ENCODE results near the gene C17orf107.

Gene C17orf107

GRCh38 chr17:4937553-4937952 is 38.2 kb downstream of the C17orf107 start:
- no peak for FAIRE-seq

DNA sequence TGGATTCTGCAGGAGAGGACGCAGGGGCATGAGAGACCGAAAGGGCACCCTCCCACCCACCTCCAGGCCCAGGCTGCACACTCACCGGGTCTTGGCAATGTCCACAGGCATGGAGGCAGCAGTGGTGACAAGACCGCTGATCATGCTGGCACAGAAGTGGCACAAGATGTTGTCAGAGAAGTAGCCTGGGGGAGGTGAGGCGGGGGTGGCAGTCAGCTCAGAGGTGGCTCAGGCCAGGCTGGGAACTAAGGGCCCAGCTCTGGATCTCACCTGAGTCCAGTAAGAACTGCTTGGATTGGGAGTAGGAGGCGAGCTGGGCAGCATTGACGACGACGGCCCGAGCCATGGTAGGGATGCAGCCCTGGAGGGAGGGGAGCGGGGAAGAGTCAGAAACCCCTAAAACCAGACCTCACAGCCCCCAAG is 38.7 kb downstream of the C17orf107 start:
- no peak for FAIRE-seq

DNA sequence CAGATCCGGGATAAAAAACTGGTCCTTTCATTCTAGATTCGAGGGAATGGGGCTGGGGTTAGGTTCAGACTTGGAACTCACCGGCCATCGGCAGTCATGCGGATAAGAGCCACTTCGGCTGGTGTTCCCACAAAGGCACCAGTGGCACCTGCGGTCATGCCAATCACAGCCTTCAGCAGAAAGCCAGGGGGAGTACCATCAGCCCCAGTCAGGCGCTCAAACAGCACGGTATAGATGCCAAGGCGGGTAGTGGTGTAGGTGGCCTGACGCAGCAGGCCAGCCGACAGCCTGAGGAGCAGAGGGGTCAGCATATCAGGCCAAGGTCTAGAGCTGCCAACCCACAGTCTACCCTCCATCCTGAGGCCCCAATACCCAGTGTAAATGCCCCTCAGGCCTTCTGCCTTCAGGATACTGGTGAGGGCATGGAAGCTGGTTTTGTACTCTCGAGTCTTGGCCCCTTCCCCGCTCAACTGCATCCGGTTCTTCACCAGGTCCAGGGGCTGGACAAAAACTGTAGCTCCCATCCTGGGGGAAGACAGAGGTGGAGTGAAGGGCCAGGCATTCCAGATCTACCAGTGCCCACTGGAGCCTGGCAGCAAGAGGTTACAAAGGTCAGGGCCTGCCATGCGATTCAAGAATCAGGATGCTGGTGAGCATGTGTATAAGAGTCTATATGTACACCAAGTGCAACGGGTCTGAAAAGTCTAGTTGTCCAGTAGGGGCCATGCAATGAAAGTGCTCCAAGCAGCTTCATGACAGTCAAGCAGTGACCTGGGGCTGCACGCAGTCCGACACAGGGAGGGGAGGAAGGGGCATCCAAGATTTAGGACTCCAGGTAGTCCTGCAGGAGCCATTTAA is 39.6 kb downstream of the C17orf107 start:
- no peak for FAIRE-seq

DNA sequence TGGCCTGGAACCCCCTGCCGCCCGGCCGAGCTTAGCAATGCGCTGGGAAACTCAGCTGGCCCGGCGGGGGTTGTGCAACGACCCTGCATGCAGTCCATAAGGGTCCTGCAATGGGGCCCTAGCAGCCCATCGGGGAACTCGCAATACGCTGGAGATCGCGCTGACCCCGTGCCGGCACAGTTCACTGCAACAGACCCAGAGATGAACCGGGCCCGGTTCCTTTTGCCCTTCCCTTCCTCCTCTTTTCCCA is 40.1 kb downstream of the C17orf107 start:
- FAIRE-seq, result no peak

DNA sequence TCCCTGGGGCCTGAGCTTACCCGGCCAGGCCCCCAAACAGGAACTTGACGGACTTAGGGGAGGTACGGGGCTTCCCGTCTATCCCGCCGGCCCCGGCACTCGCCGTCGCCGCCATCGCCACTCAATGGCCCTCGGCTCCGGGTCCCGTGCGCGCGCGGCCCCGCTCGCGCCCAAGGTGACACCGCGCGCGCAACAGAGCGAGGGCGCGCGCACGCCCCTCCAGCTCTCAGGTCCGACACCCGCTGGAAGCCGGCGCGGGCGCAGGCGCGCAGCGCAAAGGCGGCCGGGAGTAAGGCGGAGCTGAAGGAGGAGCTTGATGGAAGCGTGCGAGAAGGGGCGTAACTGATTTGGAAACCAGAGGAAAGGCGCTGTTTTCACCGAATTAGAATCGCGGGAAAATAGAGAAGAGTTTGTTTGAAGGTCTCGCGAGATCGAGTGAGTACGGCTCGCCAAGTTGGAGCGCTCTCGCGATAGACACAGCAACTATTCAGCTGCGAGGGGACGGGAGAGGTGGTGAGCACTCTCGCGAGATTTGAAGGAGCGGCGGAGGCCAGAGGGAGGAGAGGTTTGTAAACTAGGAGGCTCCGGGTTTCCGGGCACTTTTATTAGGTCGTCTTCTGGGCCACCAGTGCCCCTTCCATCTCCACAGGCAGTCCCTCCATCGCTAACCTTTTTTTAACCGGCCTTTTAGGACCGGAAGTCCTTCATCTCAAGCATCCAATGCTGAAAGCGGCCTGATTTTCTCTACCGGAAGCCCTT is 40.6 kb downstream of the C17orf107 start, which contains the start of the genes RNF167 and SLC25A11:
TSS of gene RNF167 (plus strand) at position 473 of the 759 bp plus-strand sequence. CDS start 642 bp downstream, outside the sequence.
TSS of gene SLC25A11 (minus strand) at position 251 of the 759 bp plus-strand sequence. CDS start at position 115, 136 bp downstream.
- peak; percentile 98 for FAIRE-seq

GRCh38 chr17:4940555-4941318 is 41.4 kb downstream of the C17orf107 start:
- FAIRE-seq, result no peak

GRCh38 chr17:4941319-4941610 is 41.9 kb downstream of the C17orf107 start:
- FAIRE-seq, result no peak

- no peak for FAIRE-seq
Observed at GRCh38 chr17:4942760-4943508, 43.6 kb downstream of the C17orf107 start.

DNA sequence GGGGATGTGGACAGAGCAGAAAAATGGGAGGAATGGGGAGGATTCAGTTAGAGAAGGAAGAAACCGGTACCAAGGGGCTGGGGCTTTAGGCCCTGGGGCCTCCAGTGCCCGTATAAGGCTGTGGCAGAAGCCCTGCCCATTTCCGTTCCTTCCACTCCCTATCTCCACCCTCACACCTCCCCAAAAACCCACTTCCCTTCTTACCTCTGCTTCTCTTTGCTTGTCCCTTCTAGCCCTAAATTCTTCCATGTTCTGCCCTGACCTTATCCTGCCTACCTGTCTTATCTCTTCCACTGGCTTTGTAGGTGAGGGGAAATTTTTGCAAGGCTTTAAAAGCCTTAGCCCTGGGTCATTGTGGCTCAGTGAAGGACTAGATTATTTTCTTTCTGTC is 44.8 kb downstream of the C17orf107 start:
- no peak for FAIRE-seq

- no peak for FAIRE-seq
Observed at GRCh38 chr17:4944554-4945175, 45.3 kb downstream of the C17orf107 start.

- no peak for FAIRE-seq
Observed at GRCh38 chr17:4945176-4945943, 46.0 kb downstream of the C17orf107 start.

- no peak for FAIRE-seq
Observed at GRCh38 chr17:4945944-4946280, 46.6 kb downstream of the C17orf107 start.

DNA sequence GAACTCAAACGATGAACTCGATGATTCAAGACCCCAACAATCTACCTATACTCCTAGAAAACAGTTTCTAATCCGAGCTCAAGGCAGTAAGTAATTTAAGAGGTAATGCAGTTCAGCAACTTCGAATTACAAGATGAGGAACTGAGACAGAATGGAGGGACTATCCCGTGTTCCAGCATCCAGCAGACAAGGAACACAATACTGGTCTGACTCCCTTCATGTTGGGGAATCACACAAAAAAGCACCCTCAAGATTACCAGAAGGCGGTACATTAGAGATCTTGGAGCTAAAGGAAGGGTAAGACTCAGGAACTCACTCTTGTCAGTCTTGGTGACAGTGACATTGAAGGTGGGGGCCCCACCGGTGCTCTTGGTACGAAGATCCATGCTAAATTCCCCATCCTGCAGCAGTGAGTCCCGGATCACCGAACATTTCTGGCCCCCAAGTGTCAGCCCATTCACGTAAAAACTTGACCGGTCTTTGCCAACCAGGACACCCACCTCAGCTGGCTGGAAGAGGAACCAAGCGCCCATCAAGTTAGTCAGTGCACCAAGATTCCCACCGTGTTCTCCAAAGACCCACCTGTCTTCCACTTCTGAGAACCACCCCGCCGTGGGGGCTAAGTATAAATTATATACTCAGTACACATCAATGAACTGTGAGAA is 47.1 kb downstream of the C17orf107 start:
- FAIRE-seq, result no peak

DNA sequence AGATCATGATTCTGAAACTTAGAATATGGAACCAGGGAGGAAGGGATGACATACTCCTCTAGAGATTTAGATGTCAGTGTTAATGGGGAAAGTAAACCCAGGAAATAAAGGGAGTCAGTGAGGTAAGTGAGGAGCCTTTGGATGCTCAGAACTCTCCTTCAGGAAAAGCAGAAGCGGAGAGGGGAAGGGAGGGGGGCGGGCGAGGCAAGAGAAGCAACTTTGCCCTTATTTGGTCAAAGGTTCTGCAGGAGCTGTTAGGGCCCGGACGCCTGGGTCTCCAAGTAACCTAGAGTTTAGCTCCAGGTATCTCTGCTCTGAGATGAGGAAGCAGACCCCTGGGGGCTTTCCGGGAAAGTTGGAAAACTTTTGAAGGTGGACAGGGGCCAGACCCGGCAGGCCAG is 47.7 kb downstream of the C17orf107 start:
- no peak for FAIRE-seq

GRCh38 chr17:4947411-4948165 is 48.3 kb downstream of the C17orf107 start:
- FAIRE-seq, result no peak

GRCh38 chr17:4948166-4948930 is 49.0 kb downstream of the C17orf107 start, which contains the start of gene PFN1:
PFN1 (minus strand) TSS chr17:4948530; CDS start chr17:4948394, 136 bp downstream.
- no peak for FAIRE-seq

GRCh38 chr17:4948931-4949320 is 49.6 kb downstream of the C17orf107 start:
- FAIRE-seq, result no peak

DNA sequence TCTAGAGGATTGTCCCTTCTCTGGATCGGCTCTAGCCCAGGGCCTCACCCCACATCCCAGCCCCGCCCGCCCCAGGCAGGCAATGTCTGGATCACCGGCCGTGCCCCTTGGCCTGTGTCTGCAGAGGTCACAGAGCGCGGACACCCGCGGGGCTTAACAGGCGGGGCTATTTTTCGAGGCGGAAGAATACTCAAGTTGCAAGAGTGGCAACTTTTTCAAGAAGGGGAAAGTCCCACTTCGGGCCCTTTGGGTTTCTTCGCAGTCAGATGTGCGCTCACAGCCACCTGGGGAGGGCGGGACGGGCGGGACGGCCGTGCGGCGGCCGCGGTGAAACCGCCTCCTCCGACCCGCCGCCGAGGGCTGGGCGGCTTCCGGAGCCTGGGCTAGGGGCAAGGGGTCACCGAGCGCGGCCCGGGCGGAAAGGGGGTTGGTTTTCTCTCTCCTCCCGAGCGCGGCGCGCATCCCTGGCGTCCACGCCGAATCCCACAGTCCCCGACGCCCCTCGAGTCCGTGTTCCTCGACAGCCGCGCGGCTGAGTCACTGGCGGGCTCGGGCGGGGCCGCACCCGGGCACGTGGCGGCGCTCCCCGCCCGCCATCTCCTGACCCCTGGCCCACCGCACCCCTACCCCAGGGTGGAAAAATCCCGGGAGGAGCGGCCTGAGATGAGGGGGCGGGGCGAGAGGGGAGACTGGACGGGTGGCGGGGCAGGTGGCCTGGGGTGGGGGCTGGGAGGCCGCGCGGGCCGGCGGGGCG is 50.2 kb downstream of the C17orf107 start:
- no peak for FAIRE-seq

Data from islet of Langerhans (tissue), 1 donor.